CD4-positive, alpha-beta T cell (primary cell): ENCODE data around the gene MINAR2. TPM values are rescaled to one million over a fixed set of nuclear protein-coding genes. Genes with fewer than 3 reads are reported as not detected.

Experiments used
- ATAC-seq: fragments of 200-7000 bp; cut with Tn5 transposase; one replicate; pipeline ENCODE4 v1.10.0; 2022; ENCODE audit warnings: mild to moderate bottlenecking; ENCODE audit not compliant: poor library complexity
- CTCF ChIA-PET: fragments of 350-600 bp; sonication (Branson Sonifier 250); formaldehyde crosslinking; loops from one replicate; lab custom pipeline; 2021; ENCODE audit warnings: antibody characterized with exemption, inconsistent platforms; lab: Charles Lee
- POLR2A ChIA-PET: fragments of 350-600 bp; sonication (Branson Sonifier 250); formaldehyde crosslinking; loops from one replicate; lab custom pipeline; 2021; ENCODE audit warnings: antibody characterized with exemption, inconsistent platforms; lab: Charles Lee
- DNase-seq, 14 experiments: peaks; one replicate each; pipeline ENCODE4 v3.0.0-alpha.2; 2013 to 2020; ENCODE audit warnings: mixed read lengths in 2 of 14
- H3K27ac ChIP-seq, 2 donors: one replicate each; pipeline versions ENCODE4 v1.5.1 to v1.7.0; 2013; ENCODE audit warnings: low read length in 2 of 2, low read depth in 1 of 2, mild to moderate bottlenecking in 1 of 2
- H3K27me3 ChIP-seq, 2 experiments: 1 replicate in 1 of 2; 2 replicates in 1 of 2; pipeline versions ENCODE4 v1.6.1 to v1.7.0; 2013; ENCODE audit warnings: low read length in 2 of 2, control low read depth in 1 of 2, mild to moderate bottlenecking in 1 of 2, moderate library complexity in 1 of 2; ENCODE audit not compliant: insufficient read depth in 2 of 2, control insufficient read depth in 1 of 2
- H3K36me3 ChIP-seq: one replicate; pipeline ENCODE4 v1.6.1; 2013; ENCODE audit warnings: low read length, control low read depth; ENCODE audit not compliant: insufficient read depth
- H3K4me1 ChIP-seq: one replicate; pipeline ENCODE4 v1.6.1; 2013; ENCODE audit warnings: low read length, control low read depth; ENCODE audit not compliant: insufficient read depth
- H3K4me3 ChIP-seq: one replicate; pipeline ENCODE4 v1.5.1; 2013; ENCODE audit warnings: mild to moderate bottlenecking, low read length, moderate library complexity
- H3K9me3 ChIP-seq, 2 experiments: 1 replicate in 1 of 2; 2 replicates in 1 of 2; pipeline versions ENCODE4 v1.6.1 to v1.7.0; 2013; ENCODE audit warnings: low read length in 2 of 2, mild to moderate bottlenecking in 2 of 2, control low read depth in 1 of 2, moderate library complexity in 1 of 2; ENCODE audit not compliant: control insufficient read depth in 1 of 2, insufficient read depth in 1 of 2
- H3K27ac Mint-ChIP-seq: one replicate; pipeline ENCODE4 v1.8.0; 2020; ENCODE audit warnings: mixed read lengths
- H3K27me3 Mint-ChIP-seq: one replicate; pipeline ENCODE4 v1.8.0; 2021; ENCODE audit warnings: mixed read lengths
- H3K36me3 Mint-ChIP-seq: one replicate; pipeline ENCODE4 v1.8.0; 2021; ENCODE audit warnings: low read depth, mixed read lengths
- H3K4me1 Mint-ChIP-seq: one replicate; pipeline ENCODE4 v1.8.0; 2021; ENCODE audit warnings: low read depth, mixed read lengths
- H3K4me3 Mint-ChIP-seq: one replicate; pipeline ENCODE4 v1.8.0; 2020; ENCODE audit warnings: mild to moderate bottlenecking, mixed read lengths
- H3K9me3 Mint-ChIP-seq: one replicate; pipeline ENCODE4 v1.8.0; 2020; ENCODE audit warnings: mixed read lengths
- intact Hi-C, 2 experiments: fragments of 100-400 bp; cut with DNase I in 1 of 2; cut with micrococcal nuclease in 1 of 2; formaldehyde crosslinking; loops; one replicate each; pipeline versions ENCODE4 v1.15.1 to v1.9.0; 2023 to 2025; cut with DNase I, micrococcal nuclease
- total RNA-seq, 174 experiments: library from RNA in 2 of 174; stranded (reverse) in 2 of 174; gene quantifications; one replicate each; pipeline ENCODE4 v1.2.3 and lab custom pipeline; 2021 to 2026
- TF ChIP-seq, protein P1 (sequence below): fragments of 200-600 bp; IDR thresholded peaks from one replicate; pipeline ENCODE4 v1.8.0; 2022; ENCODE audit warnings: antibody characterized with exemption, mild to moderate bottlenecking

MINAR2 gene
- total RNA-seq, 2 experiments from 2014 or later: not detected

DNA sequence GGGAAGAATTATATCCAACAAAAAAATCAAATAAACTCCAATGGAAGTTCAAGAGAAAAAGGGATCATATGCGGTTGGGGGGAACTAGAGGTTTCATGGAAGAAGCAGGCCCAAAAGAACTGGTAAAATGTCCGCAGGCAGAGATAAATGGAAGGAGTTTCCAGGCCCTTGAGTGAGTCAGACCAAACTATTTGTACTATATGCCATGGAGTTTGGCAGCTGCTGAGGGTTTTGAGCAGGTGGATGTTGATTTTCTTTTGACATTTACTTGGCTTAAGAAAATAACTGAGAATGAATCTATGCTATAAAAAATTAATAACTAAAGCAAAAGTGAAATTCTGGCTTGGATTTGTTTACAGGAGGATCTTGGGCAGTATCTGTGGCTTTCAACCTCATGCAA is 33.7 kb downstream of the MINAR2 start:
- H3K27me3 ChIP-seq: no peaks in the 10 kb centered on the region
- Mint-ChIP-seq H3K9me3 (no peaks in the 10 kb centered on the region), H3K36me3 (no peaks in the 10 kb centered on the region), H3K27ac (no peak overlapping the region), H3K4me3 (no peak overlapping the region), H3K4me1 (no peaks in the 10 kb centered on the region), H3K27me3 (peaks cover 5% of the 10 kb centered on the region)
- ChIA-PET POLR2A (no interaction called here), CTCF (no interaction called here)
- H3K27ac ChIP-seq: no peak overlapping the region
- no peaks in the 10 kb centered on the region for H3K9me3 ChIP-seq
- no peaks in the 10 kb centered on the region for H3K4me1 ChIP-seq
- no peak overlapping the region for H3K4me3 ChIP-seq
- TF ChIP-seq, protein P1, sequence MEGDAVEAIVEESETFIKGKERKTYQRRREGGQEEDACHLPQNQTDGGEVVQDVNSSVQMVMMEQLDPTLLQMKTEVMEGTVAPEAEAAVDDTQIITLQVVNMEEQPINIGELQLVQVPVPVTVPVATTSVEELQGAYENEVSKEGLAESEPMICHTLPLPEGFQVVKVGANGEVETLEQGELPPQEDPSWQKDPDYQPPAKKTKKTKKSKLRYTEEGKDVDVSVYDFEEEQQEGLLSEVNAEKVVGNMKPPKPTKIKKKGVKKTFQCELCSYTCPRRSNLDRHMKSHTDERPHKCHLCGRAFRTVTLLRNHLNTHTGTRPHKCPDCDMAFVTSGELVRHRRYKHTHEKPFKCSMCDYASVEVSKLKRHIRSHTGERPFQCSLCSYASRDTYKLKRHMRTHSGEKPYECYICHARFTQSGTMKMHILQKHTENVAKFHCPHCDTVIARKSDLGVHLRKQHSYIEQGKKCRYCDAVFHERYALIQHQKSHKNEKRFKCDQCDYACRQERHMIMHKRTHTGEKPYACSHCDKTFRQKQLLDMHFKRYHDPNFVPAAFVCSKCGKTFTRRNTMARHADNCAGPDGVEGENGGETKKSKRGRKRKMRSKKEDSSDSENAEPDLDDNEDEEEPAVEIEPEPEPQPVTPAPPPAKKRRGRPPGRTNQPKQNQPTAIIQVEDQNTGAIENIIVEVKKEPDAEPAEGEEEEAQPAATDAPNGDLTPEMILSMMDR: no peak
- DNase-seq (no peak), ATAC-seq (no peak)
- intact Hi-C loops: no loop called here
- H3K36me3 ChIP-seq: no peaks in the 10 kb centered on the region

DNA sequence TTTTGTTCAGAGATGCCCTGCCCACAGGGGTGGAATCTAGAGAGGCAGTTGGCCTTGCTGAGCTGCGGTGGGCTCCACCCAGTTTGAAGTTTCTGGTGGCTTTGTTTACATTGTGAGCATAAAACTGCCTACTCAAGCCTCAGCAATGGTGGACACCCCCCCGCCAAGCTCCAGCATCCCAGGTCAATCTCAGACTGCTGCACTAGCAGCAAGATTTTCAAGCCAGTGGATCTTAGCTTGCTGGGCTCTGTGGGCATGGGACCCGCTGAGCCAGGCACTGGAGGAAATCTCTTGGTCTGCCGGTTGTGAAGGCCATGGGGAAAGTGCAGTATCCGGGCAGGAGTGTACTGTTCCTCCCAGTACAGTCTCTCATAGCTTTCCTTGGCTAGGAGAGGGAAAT is 55.5 kb downstream of the MINAR2 start:
- intact Hi-C loops: no loop called here
- no peak overlapping the region for H3K4me3 Mint-ChIP-seq
- no peaks in the 10 kb centered on the region for H3K36me3 Mint-ChIP-seq
- DNase-seq (no peak), ATAC-seq (no peak)
- Histone ChIP-seq H3K27ac (no peak overlapping the region), H3K4me3 (no peak overlapping the region), H3K9me3 (peaks cover 0 to 16% of the 10 kb centered on the region in 2 experiments), H3K27me3 (peaks cover 0 to 4% of the 10 kb centered on the region in 2 experiments), H3K36me3 (no peaks in the 10 kb centered on the region), H3K4me1 (no peaks in the 10 kb centered on the region)
- peaks cover 11% of the 10 kb centered on the region for H3K27me3 Mint-ChIP-seq
- TF ChIP-seq, protein P1: no peak
- H3K9me3 Mint-ChIP-seq: peaks cover 15% of the 10 kb centered on the region
- no peak overlapping the region for H3K27ac Mint-ChIP-seq
- ChIA-PET CTCF (no interaction called here), POLR2A (no interaction called here)
- H3K4me1 Mint-ChIP-seq: no peaks in the 10 kb centered on the region

DNA sequence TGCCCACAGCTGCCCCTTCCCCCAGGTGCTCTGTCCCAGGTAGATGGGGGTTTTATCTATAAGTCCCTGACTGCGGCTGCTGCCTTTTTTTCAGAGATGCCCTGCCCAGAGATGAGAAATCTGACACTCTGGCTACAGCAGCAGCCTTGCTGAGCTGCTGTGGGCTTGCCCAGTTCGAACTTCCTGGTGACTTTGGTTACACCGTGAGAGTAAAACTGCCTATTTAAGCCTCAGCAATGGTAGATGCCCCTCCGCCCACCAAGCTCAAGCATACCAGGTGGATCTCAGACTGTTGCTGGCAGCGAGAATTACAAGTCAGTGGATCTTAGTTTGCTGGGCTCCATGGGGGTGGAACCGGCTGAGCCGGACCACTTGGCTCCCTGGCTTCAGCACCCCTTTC is 56.8 kb downstream of the MINAR2 start:
- ChIA-PET POLR2A (no interaction called here), CTCF (interaction anchor here (0.6 kb wide), 1 partner anchor 782 kb away, joined by 3 read pairs; no protein-coding TSS in a partner anchor)
- Mint-ChIP-seq H3K4me3 (no peak overlapping the region), H3K27ac (no peak overlapping the region), H3K4me1 (no peaks in the 10 kb centered on the region), H3K27me3 (peaks cover 11% of the 10 kb centered on the region), H3K36me3 (no peaks in the 10 kb centered on the region), H3K9me3 (peaks cover 11% of the 10 kb centered on the region)
- intact Hi-C loops: no loop called here
- Histone ChIP-seq H3K4me1 (no peaks in the 10 kb centered on the region), H3K27ac (no peak overlapping the region), H3K27me3 (peaks cover 0 to 4% of the 10 kb centered on the region in 2 experiments), H3K4me3 (no peak overlapping the region), H3K9me3 (peaks cover 0 to 16% of the 10 kb centered on the region in 2 experiments), H3K36me3 (no peaks in the 10 kb centered on the region)
- DNase-seq (no peak), ATAC-seq (no peak)
- TF ChIP-seq, protein P1: no peak
